ENCODE results near the gene RBM26. TPM values are rescaled to one million over a fixed set of nuclear protein-coding genes. Genes with fewer than 3 reads are reported as not detected.
"Not testable (repeated sequence)": the region's sequence is repeated elsewhere in the genome, so short reads cannot be mapped to it uniquely, and the experiment has no call there.

Gene RBM26
- total RNA-seq, 4 donors from 2014 or later = 19.8 to 29.9 (median 21.3) TPM

DNA sequence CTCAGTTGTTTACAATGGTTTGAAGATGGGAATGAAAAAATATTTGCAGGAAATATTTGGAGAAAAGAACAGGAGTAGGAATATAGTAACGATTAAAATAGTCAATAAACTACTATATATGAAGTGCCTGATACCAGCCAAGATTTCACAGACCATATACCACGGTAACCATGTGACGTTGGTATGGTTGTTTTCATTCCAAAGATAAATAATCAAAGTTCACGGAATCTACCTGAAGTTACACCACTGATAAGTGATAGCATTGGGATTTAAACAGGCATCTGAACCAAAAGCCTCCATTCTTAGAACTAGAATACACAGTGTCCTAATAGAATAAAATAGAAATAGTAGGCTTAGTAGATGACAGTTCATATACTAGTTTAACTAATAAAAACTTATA lies 123.5 kb downstream of the RBM26 start:
- intact Hi-C loops (cut with DNase I) = no loop called here
- Histone ChIP-seq H3K4me1 (no peaks in the 10 kb centered on the region), H3K9me3 (no peaks in the 10 kb centered on the region), H3K36me3 (no peaks in the 10 kb centered on the region), H3K27me3 (no peaks in the 10 kb centered on the region), H3K4me3 (no peak overlapping the region), H3K27ac (replicated peaks in 1 of 4) (no peak overlapping the region)
- TF ChIP-seq POLR2A (IDR thresholded peaks at IDR 0.05; ENCODE audit: low read depth) (no peak), POLR2AphosphoS5 (IDR thresholded peaks at IDR 0.05) (no peak), EP300 (IDR thresholded peaks at IDR 0.05) (no peak), CTCF (IDR thresholded peaks at IDR 0.05) (no peak)
- 50% methylated on average over 4 of the region's 4 CpGs for WGBS
- no peak for DNase-seq (ENCODE audit: extremely low spot score)

DNA sequence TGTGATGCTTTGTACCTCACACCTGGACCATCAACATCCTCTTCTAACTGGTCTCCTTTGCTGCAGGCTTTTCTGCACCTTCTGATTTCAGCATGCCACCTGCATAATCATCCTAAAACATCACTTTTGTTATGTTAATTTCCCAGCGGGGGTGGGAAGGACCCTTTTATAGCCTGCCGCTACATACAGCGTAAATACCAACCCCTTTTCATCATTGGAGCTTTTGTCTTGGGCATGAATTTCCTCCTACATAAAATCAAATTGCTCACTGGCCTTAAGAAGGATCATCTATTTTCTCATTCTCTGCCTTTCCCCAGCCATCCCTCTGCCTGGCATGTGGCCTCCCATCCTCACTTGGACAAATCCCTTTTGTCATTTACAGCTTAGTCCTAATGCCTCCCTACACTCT lies 124.7 kb downstream of the RBM26 start:
- WGBS = 67% methylated on average over 3 of the region's 3 CpGs
- TF ChIP-seq POLR2AphosphoS5 (IDR thresholded peaks at IDR 0.05) = no peak
- no peak for TF ChIP-seq EP300 (IDR thresholded peaks at IDR 0.05)
- no peak for TF ChIP-seq POLR2A (IDR thresholded peaks at IDR 0.05; ENCODE audit: low read depth)
- TF ChIP-seq CTCF (IDR thresholded peaks at IDR 0.05) = no peak
- Histone ChIP-seq H3K36me3 (no peaks in the 10 kb centered on the region), H3K4me3 (no peak overlapping the region), H3K4me1 (no peaks in the 10 kb centered on the region), H3K9me3 (no peaks in the 10 kb centered on the region), H3K27me3 (no peaks in the 10 kb centered on the region), H3K27ac (replicated peaks in 1 of 4) (no peak overlapping the region)
- no peak for DNase-seq (ENCODE audit: extremely low spot score)
- intact Hi-C loops (cut with DNase I) = no loop called here

DNA sequence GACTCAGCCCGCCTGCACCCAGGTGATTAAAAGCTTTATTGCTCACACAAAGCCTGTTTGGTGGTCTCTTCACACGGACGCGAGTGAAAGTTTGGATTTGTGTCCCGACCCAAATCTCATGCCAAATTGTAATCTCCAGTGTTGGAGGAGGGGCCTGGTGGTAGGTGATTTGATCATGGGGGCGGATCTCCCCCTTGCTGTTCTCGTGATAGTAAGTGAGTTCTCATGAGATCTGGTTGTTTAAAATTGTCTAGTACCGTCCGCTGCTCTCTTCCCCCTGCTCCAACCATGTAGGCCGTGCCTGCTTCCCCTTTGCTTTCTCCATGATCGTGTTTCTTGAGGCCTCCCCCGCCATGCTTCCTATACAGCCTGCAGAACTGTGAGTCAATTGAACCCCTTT lies 126.3 kb downstream of the RBM26 start:
- intact Hi-C loops (cut with DNase I); H3K4me3 ChIP-seq; H3K36me3 ChIP-seq; H3K27me3 ChIP-seq; H3K9me3 ChIP-seq; H3K27ac ChIP-seq (replicated peaks in 1 of 4); DNase-seq (ENCODE audit: extremely low spot score); H3K4me1 ChIP-seq: not testable (repeated sequence)
- WGBS = 86% methylated on average over 12 of the region's 12 CpGs

GRCh38 chr13:79273045-79273444 lies 133.0 kb downstream of the RBM26 start:
- Histone ChIP-seq H3K36me3 (no peaks in the 10 kb centered on the region), H3K27ac (replicated peaks in 1 of 4) (no peak overlapping the region), H3K4me1 (no peaks in the 10 kb centered on the region), H3K4me3 (no peak overlapping the region), H3K9me3 (no peaks in the 10 kb centered on the region), H3K27me3 (no peaks in the 10 kb centered on the region)
- TF ChIP-seq POLR2A (IDR thresholded peaks at IDR 0.05; ENCODE audit: low read depth) (no peak), CTCF (IDR thresholded peaks at IDR 0.05) (no peak), EP300 (IDR thresholded peaks at IDR 0.05) (no peak), POLR2AphosphoS5 (IDR thresholded peaks at IDR 0.05) (no peak)
- intact Hi-C loops (cut with DNase I) = no loop called here
- no peak for DNase-seq (ENCODE audit: extremely low spot score)

GRCh38 chr13:79271616-79272015 lies 134.4 kb downstream of the RBM26 start:
- WGBS = 47% methylated on average over 1 of the region's 1 CpG
- H3K4me3 ChIP-seq = no peak overlapping the region
- no peaks in the 10 kb centered on the region for H3K4me1 ChIP-seq
- H3K27me3 ChIP-seq = no peaks in the 10 kb centered on the region
- H3K9me3 ChIP-seq = no peaks in the 10 kb centered on the region
- no peak overlapping the region for H3K27ac ChIP-seq (replicated peaks in 1 of 4)
- TF ChIP-seq EP300 (IDR thresholded peaks at IDR 0.05) (no peak), POLR2AphosphoS5 (IDR thresholded peaks at IDR 0.05) (no peak), POLR2A (IDR thresholded peaks at IDR 0.05; ENCODE audit: low read depth) (no peak), CTCF (IDR thresholded peaks at IDR 0.05) (no peak)
- H3K36me3 ChIP-seq = no peaks in the 10 kb centered on the region
- no peak for DNase-seq (ENCODE audit: extremely low spot score)
- intact Hi-C loops (cut with DNase I) = no loop called here
